Cardiac muscle cell (in vitro differentiated cells and primary cell): ENCODE results near the gene SYTL2. TPM values are rescaled to one million over a fixed set of nuclear protein-coding genes. Genes with fewer than 3 reads are reported as not detected.

Experiments used
- DNase-seq, 2 donors: peaks; one replicate each; pipeline versions ENCODE4 v3.0.0 to v3.0.0-alpha.2; 2010 to 2017; ENCODE audit warnings: low read depth in 1 of 2, low spot score in 1 of 2
- H3K27ac ChIP-seq: fragments of 200-600 bp; sonication (generic); 2 replicates; pipeline ENCODE4 v1.5.1; 2016
- H3K27me3 ChIP-seq: fragments of 200-600 bp; sonication (generic); 2 replicates; pipeline ENCODE4 v1.6.0; 2016; ENCODE audit warnings: control low read depth
- H3K36me3 ChIP-seq: fragments of 200-600 bp; sonication (generic); 2 replicates; pipeline ENCODE4 v1.5.1; 2016; ENCODE audit warnings: control low read depth
- H3K4me1 ChIP-seq: fragments of 200-600 bp; sonication (generic); 2 replicates; pipeline ENCODE4 v1.8.1; 2017; ENCODE audit warnings: low read depth, mild to moderate bottlenecking, mixed run types
- H3K4me3 ChIP-seq: fragments of 200-600 bp; sonication (generic); 2 replicates; pipeline ENCODE4 v1.5.1; 2016; ENCODE audit warnings: mild to moderate bottlenecking
- H3K9me3 ChIP-seq: fragments of 200-600 bp; sonication (generic); 2 replicates; pipeline ENCODE4 v1.5.1; 2017; ENCODE audit warnings: low read depth, mild to moderate bottlenecking, control low read depth
- polyA plus RNA-seq: library from polyadenylated mRNA; unstranded; fragments of >200 nt; fragmentation: Nextera tagmentation; extraction: Ambion mirVana; gene quantifications from 2 replicates; pipeline ENCODE4 v1.2.1, GENCODE V29; 2016
- total RNA-seq: library from RNA; depleted of rRNA; stranded (reverse); fragments of >200 nt; gene quantifications from 2 replicates; pipeline ENCODE4 v1.2.3, GENCODE V29; 2016
- TF ChIP-seq, protein P1 (sequence below): IDR thresholded peaks from 2 replicates; pipeline ENCODE4 v1.5.1; 2012; ENCODE audit warnings: low read depth, mild to moderate bottlenecking, low read length

SYTL2 gene
- total and polyA plus RNA-seq, 2 experiments from 2014 or later: 1.7 to 4.1 TPM

- H3K27ac ChIP-seq: no peak overlapping the region
- H3K36me3 ChIP-seq: peaks cover 13% of the 10 kb centered on the region
- TF ChIP-seq, protein P1, sequence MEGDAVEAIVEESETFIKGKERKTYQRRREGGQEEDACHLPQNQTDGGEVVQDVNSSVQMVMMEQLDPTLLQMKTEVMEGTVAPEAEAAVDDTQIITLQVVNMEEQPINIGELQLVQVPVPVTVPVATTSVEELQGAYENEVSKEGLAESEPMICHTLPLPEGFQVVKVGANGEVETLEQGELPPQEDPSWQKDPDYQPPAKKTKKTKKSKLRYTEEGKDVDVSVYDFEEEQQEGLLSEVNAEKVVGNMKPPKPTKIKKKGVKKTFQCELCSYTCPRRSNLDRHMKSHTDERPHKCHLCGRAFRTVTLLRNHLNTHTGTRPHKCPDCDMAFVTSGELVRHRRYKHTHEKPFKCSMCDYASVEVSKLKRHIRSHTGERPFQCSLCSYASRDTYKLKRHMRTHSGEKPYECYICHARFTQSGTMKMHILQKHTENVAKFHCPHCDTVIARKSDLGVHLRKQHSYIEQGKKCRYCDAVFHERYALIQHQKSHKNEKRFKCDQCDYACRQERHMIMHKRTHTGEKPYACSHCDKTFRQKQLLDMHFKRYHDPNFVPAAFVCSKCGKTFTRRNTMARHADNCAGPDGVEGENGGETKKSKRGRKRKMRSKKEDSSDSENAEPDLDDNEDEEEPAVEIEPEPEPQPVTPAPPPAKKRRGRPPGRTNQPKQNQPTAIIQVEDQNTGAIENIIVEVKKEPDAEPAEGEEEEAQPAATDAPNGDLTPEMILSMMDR: no peak
- H3K4me3 ChIP-seq: no peak overlapping the region
- H3K27me3 ChIP-seq: no peaks in the 10 kb centered on the region
- H3K9me3 ChIP-seq: no peaks in the 10 kb centered on the region
- DNase-seq: no peak
- H3K4me1 ChIP-seq: peaks cover 9% of the 10 kb centered on the region
Observed at GRCh38 chr11:85651118-85651517, 159.8 kb downstream of the SYTL2 start.

DNA sequence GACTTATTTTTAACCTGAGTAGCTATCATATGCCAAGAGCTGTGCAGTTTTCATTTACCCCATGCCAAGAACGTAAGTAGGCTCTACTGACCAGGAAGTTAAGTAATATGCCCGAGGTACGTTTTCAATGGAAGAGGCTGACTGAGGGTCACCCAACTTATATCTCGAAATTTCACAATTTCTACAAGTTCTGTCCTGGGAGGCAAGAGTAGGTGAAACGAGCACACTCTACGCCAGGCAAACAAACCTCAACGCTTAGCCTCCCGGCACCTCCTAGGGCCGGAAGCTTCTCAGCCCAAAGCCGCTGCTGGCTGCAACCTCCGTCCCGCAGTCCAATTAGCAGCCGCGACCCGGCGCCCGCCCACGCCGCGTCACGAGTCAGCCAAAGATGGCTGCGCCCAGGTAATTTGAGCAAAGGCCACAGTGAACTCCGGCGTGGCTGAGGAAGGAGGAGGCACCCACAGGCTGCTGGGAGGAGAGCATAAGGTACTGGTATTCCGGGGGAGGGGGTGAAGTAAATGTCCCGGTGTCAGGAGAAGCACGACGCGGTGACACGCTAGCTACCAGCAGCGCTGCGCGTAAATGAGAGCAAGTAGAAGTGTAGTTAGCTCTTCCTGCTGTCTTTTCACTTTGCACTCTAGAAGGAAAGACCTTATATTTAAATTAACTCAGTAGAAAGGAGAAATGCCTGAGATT is 163.2 kb downstream of the SYTL2 start, which contains the start of gene TMEM126A:
TMEM126A (plus strand) TSS at position 364 of the 696 bp plus-strand sequence. CDS start 2,289 bp downstream, outside the sequence.
- Histone ChIP-seq H3K27me3 (no peaks in the 10 kb centered on the region), H3K27ac (peak within 1 kb of the TSS; percentile 92), H3K4me1 (peaks cover 12% of the 10 kb centered on the region), H3K4me3 (peak within 1 kb of the TSS; percentile 52), H3K9me3 (no peaks in the 10 kb centered on the region), H3K36me3 (no peaks in the 10 kb centered on the region)
- DNase-seq: peak; percentile 89 to 94
- TF ChIP-seq, protein P1: no peak

DNA sequence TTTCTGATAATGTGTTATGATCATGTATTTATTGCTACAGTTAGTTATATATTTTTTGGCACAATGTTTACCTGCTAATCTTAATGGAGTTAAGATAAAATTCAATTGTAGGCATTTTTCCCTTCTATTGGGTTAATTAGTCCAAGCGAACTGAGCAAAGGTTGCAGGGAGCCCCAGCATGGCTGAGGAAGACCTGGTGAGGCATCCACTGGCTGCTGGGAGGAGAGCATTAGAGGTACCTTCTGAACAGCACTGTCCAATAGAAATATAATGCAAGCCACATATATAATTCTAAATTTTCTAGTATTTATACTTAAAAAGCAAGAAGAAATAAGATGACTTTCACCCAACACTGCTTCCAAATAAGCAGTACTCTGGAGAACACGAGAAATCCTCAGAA is 163.9 kb downstream of the SYTL2 start:
- Histone ChIP-seq H3K9me3 (no peaks in the 10 kb centered on the region), H3K27ac (peak overlapping the region; percentile 92), H3K4me3 (peak overlapping the region; percentile 52), H3K27me3 (no peaks in the 10 kb centered on the region), H3K4me1 (peaks cover 12% of the 10 kb centered on the region), H3K36me3 (no peaks in the 10 kb centered on the region)
- TF ChIP-seq, protein P1: no peak
- DNase-seq: no peak

Other genes starting within 250 kb of the SYTL2 start
- gene DLG2, start 183.8 kb downstream of the SYTL2 start, total RNA-seq: 6.1 and 15.9 TPM in 2 replicates
- 3.5 and 6.9 TPM in 2 replicates for gene DLG2, start 183.8 kb downstream of the SYTL2 start, polyA plus RNA-seq
- 39.5 and 68.1 TPM in 2 replicates for gene TMEM126B, start 182.5 kb downstream of the SYTL2 start, total RNA-seq
- 69.0 and 98.2 TPM in 2 replicates for gene TMEM126B, start 182.5 kb downstream of the SYTL2 start, polyA plus RNA-seq
- 12.9 and 13.1 TPM in 2 replicates for gene TMEM126A, start 163.2 kb downstream of the SYTL2 start, total RNA-seq
- 39.9 and 42.9 TPM in 2 replicates for gene TMEM126A, start 163.2 kb downstream of the SYTL2 start, polyA plus RNA-seq
- gene CREBZF, start 146.0 kb downstream of the SYTL2 start, total RNA-seq: 66.7 and 109 TPM in 2 replicates
- gene CREBZF, start 146.0 kb downstream of the SYTL2 start, polyA plus RNA-seq: 61.7 and 74.3 TPM in 2 replicates
- gene CCDC89, start 124.9 kb downstream of the SYTL2 start, total RNA-seq: 0.21 and 0.45 TPM in 2 replicates
- 1.1 TPM in 1 of 2 replicates, not detected in the other for gene CCDC89, start 124.9 kb downstream of the SYTL2 start, polyA plus RNA-seq
- gene CCDC83, start 44.2 kb upstream of the SYTL2 start, total RNA-seq: not detected in 2 replicates
- gene CCDC83, start 44.2 kb upstream of the SYTL2 start, polyA plus RNA-seq: not detected in 2 replicates